PFSK-1 (cell line): ENCODE data around the gene STX11.

ENCODE experiments used
- POLR2AphosphoS5 ChIP-seq: IDR thresholded peaks from 2 replicates; pipeline ENCODE4 v1.6.1; 2012; ENCODE audit warnings: low read depth, mild to moderate bottlenecking, control low read depth, low read length, moderate library complexity
- REST ChIP-seq, 2 experiments: IDR thresholded peaks; 2 replicates each; pipeline versions ENCODE4 v1.6.1 to v1.8.0; 2011 to 2012; ENCODE audit warnings: low read depth in 2 of 2, low read length in 2 of 2, control low read depth in 1 of 2, inconsistent platforms in 1 of 2, mild to moderate bottlenecking in 1 of 2, moderate library complexity in 1 of 2; ENCODE audit not compliant: insufficient read depth in 1 of 2

- no peak for TF ChIP-seq REST (IDR thresholded peaks at IDR 0.05; ENCODE audit: insufficient read depth in 1 of 2, low read depth in 2 of 2, low read length in 2 of 2)
- no peak for TF ChIP-seq POLR2AphosphoS5
Observed at GRCh38 chr6:144193181-144193580, 42.9 kb downstream of the STX11 start.
